K562 (cell line): ENCODE results near the gene FIBP. TPM values are rescaled to one million over a fixed set of nuclear protein-coding genes. Genes with fewer than 3 reads are reported as not detected.

ENCODE experiments used
- CBX5 ChIP-seq: IDR thresholded peaks from 2 replicates; pipeline ENCODE4 v1.6.1; 2014; ENCODE audit warnings: low read depth, borderline replicate concordance
- E2F5 ChIP-seq: sonication (generic); formaldehyde crosslinking; IDR thresholded peaks from 2 replicates; pipeline ENCODE4 v1.8.0; 2022; ENCODE audit warnings: mild to moderate bottlenecking, missing genetic modification reagents
- FIP1L1 ChIP-seq: fragments of 200-400 bp; formaldehyde crosslinking; IDR thresholded peaks from 2 replicates; pipeline ENCODE4 v1.6.1; 2018; ENCODE audit warnings: mild to moderate bottlenecking, low read depth, low read length; ENCODE audit not compliant: poor library complexity, severe bottlenecking
- MCM3 ChIP-seq: fragments of 450-650 bp; IDR thresholded peaks from 2 replicates; pipeline ENCODE4 v1.6.1; 2016
- PHB ChIP-seq: fragments of 250-450 bp; sonication (Bioruptor Pico); IDR thresholded peaks from 2 replicates; pipeline ENCODE4 v1.5.0; 2021
- POLR2G ChIP-seq: fragments of 200-400 bp; formaldehyde crosslinking; IDR thresholded peaks from 2 replicates; pipeline ENCODE4 v1.6.1; 2017; ENCODE audit warnings: low read depth, mild to moderate bottlenecking, antibody characterized with exemption, low read length, moderate library complexity
- RAD21 ChIP-seq, 2 experiments: fragments of 250-450 bp in 1 of 2; fragments of 450-650 bp in 1 of 2; sonication (Bioruptor Pico) in 1 of 2; formaldehyde crosslinking in 1 of 2; IDR thresholded peaks in 1 of 2; conservative IDR thresholded peaks in 1 of 2; 2 replicates each; pipeline versions ENCODE4 v1.4.0 to v1.8.0; 2020 to 2022; ENCODE audit warnings: mild to moderate bottlenecking in 2 of 2, moderate library complexity in 1 of 2
- RNF2 ChIP-seq: sonication (generic); IDR thresholded peaks from 2 replicates; pipeline ENCODE4 v1.6.1; 2016
- ZNF133 ChIP-seq: fragments of 250-450 bp; sonication (Bioruptor Pico); IDR thresholded peaks from 2 replicates; pipeline ENCODE4 v1.4.0; 2020; ENCODE audit warnings: mild to moderate bottlenecking
- ZNF143 ChIP-seq: sonication (generic); formaldehyde crosslinking; IDR thresholded peaks from 2 replicates; pipeline ENCODE4 v1.9.0; 2022; ENCODE audit warnings: mild to moderate bottlenecking, missing genetic modification reagents
- ZNF384 ChIP-seq: IDR thresholded peaks from 2 replicates; pipeline ENCODE4 v1.6.1; 2012; ENCODE audit warnings: low read depth, low read length, improper control_type of control experiment
- ZNF407 ChIP-seq: fragments of 450-650 bp; IDR thresholded peaks from 2 replicates; pipeline ENCODE4 v1.6.1; 2016; ENCODE audit warnings: low read depth
- ZNF518B ChIP-seq: fragments of 250-450 bp; sonication (Bioruptor Pico); IDR thresholded peaks from 2 replicates; pipeline ENCODE4 v1.5.0; 2021; ENCODE audit warnings: mild to moderate bottlenecking, moderate library complexity
- ZSCAN29 ChIP-seq: fragments of 450-650 bp; IDR thresholded peaks from 2 replicates; pipeline ENCODE4 v1.6.1; 2017
- polyA plus RNA-seq, 8 experiments: library from polyadenylated mRNA; depleted of rRNA in 4 of 8; stranded (reverse) in 5 of 8; unstranded in 3 of 8; fragments of >200 nt; fragmentation: Nextera tagmentation in 2 of 8; fragmentation: Illumina TruSeq in 1 of 8; extraction: Ambion mirVana in 2 of 8; extraction: Trizol in 1 of 8; gene quantifications; 2 replicates each; pipeline versions ENCODE4 v1.2.1 to v1.2.3, GENCODE V29; 2011 to 2014; ENCODE audit warnings: inconsistent platforms in 1 of 8, missing spikeins in 1 of 8
- total RNA-seq, 7 experiments: library from RNA; depleted of rRNA in 6 of 7; stranded (reverse); fragments of >200 nt in 6 of 7; fragmentation: Illumina TruSeq in 2 of 7; extraction: Trizol in 2 of 7; gene quantifications; 2 replicates each; pipeline versions ENCODE4 v1.2.1 to v1.2.3, GENCODE V29; 2011 to 2021; ENCODE audit warnings: low replicate concordance in 1 of 7

The FIBP gene
- total and polyA plus RNA-seq, 9 of the 15 experiments (the other 6 are each of a cell fraction or from before 2014, with no cell fraction given): 41.2 to 79.2 (median 48.6) TPM

GRCh38 chr11:65851083-65851579, 37.1 kb downstream of the FIBP start (continued):
- no peak for TF ChIP-seq ZNF407
- TF ChIP-seq PHB (CRISPR knock-in tag): no peak
- TF ChIP-seq RNF2: no peak
- no peak for TF ChIP-seq FIP1L1
- peak in 1 of 2 experiments; percentile 19; a peak in 1 of 4 replicates for TF ChIP-seq RAD21 (CRISPR knock-in tag; conservative IDR thresholded peaks at IDR 0.05 in 1 of 2, IDR thresholded peaks at IDR 0.05 in 1 of 2)
- no peak for TF ChIP-seq ZNF384
- no peak for TF ChIP-seq ZNF518B (CRISPR knock-in tag)
- TF ChIP-seq POLR2G: peak; percentile 73
- peak; percentile 57; the same call in 1 of the 2 replicates for TF ChIP-seq CBX5
- no peak for TF ChIP-seq MCM3
- TF ChIP-seq ZSCAN29: no peak
- no peak for TF ChIP-seq ZNF133 (CRISPR knock-in tag)
- no peak for TF ChIP-seq ZNF143 (CRISPR knock-in tag)
- TF ChIP-seq E2F5: no peak
